ENCODE data around the gene DBN1.

GRCh38 chr5:177425196-177425800 is 48.1 kb downstream of the DBN1 start:
- TF ChIP-seq CTCF (conservative IDR thresholded peaks at IDR 0.05 in 1 of 2, IDR thresholded peaks at IDR 0.05 in 1 of 2; ENCODE audit: extremely low read depth in 1 of 2, insufficient read depth in 1 of 2, low read depth in 1 of 2, low read length in 2 of 2) = no peak
- TF ChIP-seq EZH2 (IDR thresholded peaks at IDR 0.05; ENCODE audit: borderline replicate concordance, low read length) = no peak
